Thoracic aorta (tissue), 2 donors: ENCODE results near the gene DLEU7. TPM values are rescaled to one million over a fixed set of nuclear protein-coding genes. Genes with fewer than 3 reads are reported as not detected.

ENCODE experiments used
- ATAC-seq: fragments of 150-250 bp; one replicate; pipeline ENCODE4 v1.8.0; 2017; ENCODE audit warnings: low read depth; ENCODE audit not compliant: insufficient number of reproducible peaks, low FRiP score
- DNase-seq: peaks from one replicate; pipeline ENCODE4 v3.0.0-alpha.2; 2020; ENCODE audit warnings: low spot score
- H3K27ac ChIP-seq, 2 donors: fragments of 200-600 bp; sonication (generic); 1 replicate in 1 of 2; 2 replicates in 1 of 2; pipeline ENCODE4 v1.5.1; 2016; ENCODE audit warnings: mild to moderate bottlenecking in 2 of 2, moderate library complexity in 2 of 2
- H3K27me3 ChIP-seq: fragments of 200-600 bp; sonication (generic); replicated peaks from 2 replicates; pipeline ENCODE4 v1.6.0; 2016; ENCODE audit warnings: mild to moderate bottlenecking; ENCODE audit not compliant: insufficient read depth
- H3K36me3 ChIP-seq: fragments of 200-600 bp; sonication (generic); one replicate; pipeline ENCODE4 v1.5.1; 2016
- H3K4me1 ChIP-seq, 2 donors: fragments of 200-600 bp; sonication (generic); 1 replicate in 1 of 2; 2 replicates in 1 of 2; pipeline versions ENCODE4 v1.5.1 to v1.6.0; 2016; ENCODE audit warnings: low read depth in 2 of 2, mild to moderate bottlenecking in 1 of 2; ENCODE audit not compliant: control insufficient read depth in 1 of 2
- H3K4me3 ChIP-seq: fragments of 200-600 bp; sonication (generic); 2 replicates; pipeline ENCODE4 v1.5.1; 2016; ENCODE audit warnings: mild to moderate bottlenecking
- H3K9me3 ChIP-seq: fragments of 200-600 bp; sonication (generic); 2 replicates; pipeline ENCODE4 v1.5.1; 2016
- CTCF ChIP-seq: fragments of 200-600 bp; sonication (generic); IDR thresholded peaks from one replicate; pipeline ENCODE4 v1.5.1; 2019; ENCODE audit warnings: antibody characterized with exemption
- total RNA-seq, 2 donors: library from RNA; depleted of rRNA; stranded (reverse); fragments of >200 nt; gene quantifications; one replicate each; pipeline versions ENCODE4 v1.1.0 to v1.2.3, GENCODE V29; 2016

DLEU7 gene
- total RNA-seq, 2 donors from 2014 or later = 0.14 TPM; not detected in 1

- no peaks in the 10 kb centered on the region for H3K27me3 ChIP-seq
- H3K27ac ChIP-seq = no peak overlapping the region
- H3K4me1 ChIP-seq = peaks cover 12 to 57% of the 10 kb centered on the region in 2 donors
- no peak for DNase-seq
- TF ChIP-seq CTCF = no peak
- ATAC-seq = no peak
- H3K9me3 ChIP-seq = no peaks in the 10 kb centered on the region
- no peak overlapping the region for H3K4me3 ChIP-seq
- H3K36me3 ChIP-seq = no peaks in the 10 kb centered on the region
Measured at GRCh38 chr13:50844084-50844875, 788 bp upstream of the DLEU7 start.

- peaks cover 12 to 53% of the 10 kb centered on the region in 2 donors for H3K4me1 ChIP-seq
Measured at GRCh38 chr13:50842990-50843256, 569 bp downstream of the DLEU7 start.

GRCh38 chr13:50842251-50842989, 1.1 kb downstream of the DLEU7 start:
- no peak for ATAC-seq
- no peaks in the 10 kb centered on the region for H3K27me3 ChIP-seq
- no peak overlapping the region for H3K27ac ChIP-seq
- no peak for TF ChIP-seq CTCF
- H3K36me3 ChIP-seq = no peaks in the 10 kb centered on the region
- H3K4me3 ChIP-seq = peak overlapping the region; percentile 59
- peaks cover 12 to 48% of the 10 kb centered on the region in 2 donors for H3K4me1 ChIP-seq
- no peaks in the 10 kb centered on the region for H3K9me3 ChIP-seq
- no peak for DNase-seq

More at GRCh38 chr13:50842990-50843256, 569 bp downstream of the DLEU7 start:
- H3K27me3 ChIP-seq = no peaks in the 10 kb centered on the region
- H3K9me3 ChIP-seq = no peaks in the 10 kb centered on the region
- TF ChIP-seq CTCF = no peak
- ATAC-seq (no peak), DNase-seq (no peak)
- H3K36me3 ChIP-seq = no peaks in the 10 kb centered on the region
- H3K27ac ChIP-seq = no peak overlapping the region
- H3K4me3 ChIP-seq = peak overlapping the region; percentile 59

- no peak overlapping the region for H3K4me3 ChIP-seq
- no peak for TF ChIP-seq CTCF
- DNase-seq (no peak), ATAC-seq (no peak)
- peaks cover 9 to 41% of the 10 kb centered on the region in 2 donors for H3K4me1 ChIP-seq
- H3K9me3 ChIP-seq = no peaks in the 10 kb centered on the region
- no peaks in the 10 kb centered on the region for H3K36me3 ChIP-seq
- no peaks in the 10 kb centered on the region for H3K27me3 ChIP-seq
- no peak overlapping the region for H3K27ac ChIP-seq
Measured at GRCh38 chr13:50841786-50842185, 1.7 kb downstream of the DLEU7 start.

- Histone ChIP-seq H3K36me3 (no peaks in the 10 kb centered on the region), H3K4me1 (peaks cover 4 to 26% of the 10 kb centered on the region in 2 donors)
- no peak for ATAC-seq
Measured at GRCh38 chr13:50840284-50840683, 3.2 kb downstream of the DLEU7 start.

More at GRCh38 chr13:50840284-50840683, 3.2 kb downstream of the DLEU7 start:
- TF ChIP-seq CTCF = no peak
- Histone ChIP-seq H3K27ac (no peak overlapping the region), H3K27me3 (no peaks in the 10 kb centered on the region), H3K4me3 (no peak overlapping the region), H3K9me3 (no peaks in the 10 kb centered on the region)
- DNase-seq = no peak
